ENCODE results near the gene ARRB1. TPM values are rescaled to one million over a fixed set of nuclear protein-coding genes. Genes with fewer than 3 reads are reported as not detected.
A peak's percentile ranks its signal among the peaks of the same experiment; 100 is the strongest.

The ARRB1 gene
- total RNA-seq, 2 experiments from 2014 or later = 24.3 to 29.5 TPM

GRCh38 chr11:75293903-75294302 is 57.6 kb downstream of the ARRB1 start:
- Mint-ChIP-seq H3K9me3 (no peaks in the 10 kb centered on the region), H3K4me3 (no peak overlapping the region), H3K27ac (no peak overlapping the region), H3K27me3 (no peaks in the 10 kb centered on the region), H3K36me3 (ENCODE audit: low read depth) (peaks cover 7% of the 10 kb centered on the region), H3K4me1 (no peaks in the 10 kb centered on the region)
- ChIA-PET POLR2A (no interaction called here), CTCF (interaction anchor here (0.6 to 1.7 kb wide), 2 partner anchors 14 to 95 kb away, joined by 4 to 6 read pairs; no protein-coding TSS in a partner anchor)
- DNase-seq = no peak

GRCh38 chr11:75292943-75293342 is 58.5 kb downstream of the ARRB1 start:
- Mint-ChIP-seq H3K27ac (no peak overlapping the region), H3K36me3 (ENCODE audit: low read depth) (peaks cover 7% of the 10 kb centered on the region)
- CTCF ChIA-PET = interaction anchor here (1.2 to 1.7 kb wide), 2 partner anchors 13 to 47 kb away, joined by 3 to 6 read pairs; no protein-coding TSS in a partner anchor

DNA sequence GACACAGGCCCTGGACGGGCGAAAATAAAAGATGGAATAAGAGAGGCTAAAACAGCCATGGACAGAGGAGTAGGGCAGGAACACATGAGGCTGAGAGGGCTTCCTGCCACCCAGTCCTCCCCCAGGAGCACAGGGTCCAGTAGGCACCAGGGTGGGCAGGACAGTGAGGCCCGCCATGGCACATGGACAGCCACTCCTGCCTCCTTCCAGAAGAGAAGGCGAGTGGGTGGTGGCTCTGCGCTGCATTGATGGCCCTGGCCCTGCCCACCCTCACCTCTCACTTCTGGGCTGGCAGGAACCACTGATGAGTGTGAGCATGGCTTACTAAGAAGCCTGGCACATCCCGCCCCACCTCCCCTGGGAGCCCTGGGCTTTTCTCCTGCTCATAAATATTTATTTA is 59.7 kb downstream of the ARRB1 start:
- Mint-ChIP-seq H3K36me3 (ENCODE audit: low read depth) (peaks cover 7% of the 10 kb centered on the region), H3K9me3 (no peaks in the 10 kb centered on the region), H3K4me3 (no peak overlapping the region), H3K27me3 (no peaks in the 10 kb centered on the region), H3K4me1 (no peaks in the 10 kb centered on the region), H3K27ac (no peak overlapping the region)
- no peak for DNase-seq
- POLR2A ChIA-PET = no interaction called here
- CTCF ChIA-PET = interaction anchor here (1.2 kb wide), 1 partner anchor 48 kb away, joined by 3 read pairs; no protein-coding TSS in a partner anchor

More at GRCh38 chr11:75292943-75293342, 58.5 kb downstream of the ARRB1 start:
- Mint-ChIP-seq H3K4me1 (no peaks in the 10 kb centered on the region), H3K4me3 (no peak overlapping the region), H3K27me3 (no peaks in the 10 kb centered on the region), H3K9me3 (no peaks in the 10 kb centered on the region)
- POLR2A ChIA-PET = no interaction called here
- no peak for DNase-seq

DNA sequence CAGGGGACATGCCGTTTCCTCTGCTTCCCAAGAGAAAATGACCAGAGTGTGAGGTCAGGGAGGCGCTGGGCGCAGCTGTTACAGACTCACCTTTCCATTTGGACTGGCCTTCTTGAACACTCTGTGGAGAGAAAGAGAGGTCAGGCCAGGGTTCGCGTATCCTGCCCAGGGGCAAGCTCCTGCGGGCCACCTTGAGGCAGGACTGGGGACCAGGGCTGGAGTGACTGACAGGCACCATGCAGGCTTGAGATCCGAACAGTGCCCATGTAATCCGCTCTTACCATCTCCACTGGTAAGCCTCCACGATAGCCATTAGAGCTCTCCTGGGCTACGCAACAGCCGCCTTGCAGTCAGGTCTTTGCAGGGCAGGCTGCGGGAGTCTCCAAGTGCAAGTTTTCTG is 61.5 kb downstream of the ARRB1 start:
- H3K4me3 Mint-ChIP-seq = no peak overlapping the region
- POLR2A ChIA-PET = no interaction called here
- no peaks in the 10 kb centered on the region for H3K4me1 Mint-ChIP-seq
- no peaks in the 10 kb centered on the region for H3K27me3 Mint-ChIP-seq
- CTCF ChIA-PET = interaction anchor here (0.8 to 2.6 kb wide), 4 partner anchors 10 to 161 kb away, joined by 3 to 9 read pairs (median 4); no protein-coding TSS in a partner anchor
- H3K9me3 Mint-ChIP-seq = no peaks in the 10 kb centered on the region
- H3K36me3 Mint-ChIP-seq (ENCODE audit: low read depth) = peaks cover 3% of the 10 kb centered on the region
- H3K27ac Mint-ChIP-seq = no peak overlapping the region
- no peak for DNase-seq

- Mint-ChIP-seq H3K27me3 (no peaks in the 10 kb centered on the region), H3K9me3 (no peaks in the 10 kb centered on the region), H3K4me1 (no peaks in the 10 kb centered on the region), H3K27ac (no peak overlapping the region), H3K4me3 (no peak overlapping the region), H3K36me3 (ENCODE audit: low read depth) (peaks cover 3% of the 10 kb centered on the region)
- ChIA-PET CTCF (interaction anchor here (1.3 to 2.6 kb wide), 2 partner anchors 10 to 13 kb away, joined by 3 to 9 read pairs; no protein-coding TSS in a partner anchor), POLR2A (no interaction called here)
- no peak for DNase-seq
These were observed 62.0 kb downstream of the ARRB1 start for GRCh38 chr11:75289511-75289760.

DNA sequence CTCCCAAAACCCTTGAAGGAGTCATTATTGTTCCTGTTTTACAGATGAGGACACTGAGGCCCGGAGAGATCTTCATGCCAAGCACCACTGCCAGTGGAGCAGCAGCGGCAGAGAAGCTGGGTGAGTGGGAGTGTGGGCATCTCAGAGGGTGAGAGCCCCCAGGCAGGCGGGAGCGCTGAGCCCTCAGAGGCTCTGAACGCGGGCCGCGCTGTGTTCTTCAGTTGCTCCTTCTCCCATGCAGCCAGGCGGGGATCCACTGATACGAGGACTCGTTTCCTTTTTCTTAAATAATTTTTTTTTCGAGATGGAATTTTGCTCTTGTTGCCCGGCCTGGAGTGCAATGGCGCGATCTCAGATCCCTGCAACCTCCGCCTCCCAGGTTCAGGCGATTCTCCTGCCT is 63.9 kb downstream of the ARRB1 start:
- Mint-ChIP-seq H3K27me3 (no peaks in the 10 kb centered on the region), H3K4me1 (no peaks in the 10 kb centered on the region), H3K36me3 (ENCODE audit: low read depth) (no peaks in the 10 kb centered on the region), H3K27ac (no peak overlapping the region), H3K4me3 (no peak overlapping the region), H3K9me3 (no peaks in the 10 kb centered on the region)
- ChIA-PET CTCF (interaction anchor here (0.7 to 2.6 kb wide), 4 partner anchors 8 to 238 kb away, joined by 3 to 9 read pairs (median 4); partner anchors contain the start of gene GDPD5), POLR2A (no interaction called here)
- no peak for DNase-seq

DNA sequence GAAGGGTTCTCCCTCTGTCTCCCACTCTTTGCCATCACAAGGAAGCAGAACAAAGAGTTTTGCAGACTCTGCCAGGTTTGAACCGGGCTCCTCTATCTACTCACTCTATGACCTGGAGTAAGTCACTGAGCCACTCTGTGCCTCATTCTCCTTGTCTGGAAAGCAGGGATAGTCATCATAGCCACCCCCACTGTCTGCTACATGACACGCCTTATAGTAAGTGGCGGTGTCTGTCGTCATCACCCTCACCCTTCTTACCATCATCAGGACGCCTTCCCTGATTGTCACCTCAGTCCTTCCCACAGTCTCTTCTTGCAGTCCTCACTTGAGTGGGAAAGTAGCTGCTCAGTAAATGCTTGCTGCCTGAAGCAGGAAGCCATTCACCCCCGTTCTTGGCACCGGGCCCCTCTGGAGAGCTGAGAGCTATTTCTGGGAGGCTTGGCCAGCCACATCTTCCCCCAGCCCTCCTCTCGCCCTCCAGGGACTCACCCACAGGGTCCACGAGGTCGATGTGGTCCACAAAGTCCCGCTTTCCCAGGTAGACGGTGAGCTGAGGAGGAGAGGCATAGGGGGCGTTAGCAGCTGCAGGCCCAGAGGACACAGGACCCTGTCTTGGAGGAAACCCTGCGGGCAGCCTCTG is 64.5 kb downstream of the ARRB1 start:
- Mint-ChIP-seq H3K27ac (peak overlapping the region; percentile 6), H3K9me3 (no peaks in the 10 kb centered on the region), H3K4me1 (no peaks in the 10 kb centered on the region), H3K4me3 (no peak overlapping the region), H3K36me3 (ENCODE audit: low read depth) (no peaks in the 10 kb centered on the region), H3K27me3 (no peaks in the 10 kb centered on the region)
- ChIA-PET CTCF (interaction anchor here (0.7 to 1.4 kb wide), 3 partner anchors 21 to 239 kb away, joined by 3 to 4 read pairs (median 4); partner anchors contain the start of gene GDPD5), POLR2A (no interaction called here)
- no peak for DNase-seq

GRCh38 chr11:75285776-75286360 is 65.6 kb downstream of the ARRB1 start:
- DNase-seq = no peak
- POLR2A ChIA-PET = no interaction called here
- H3K4me3 Mint-ChIP-seq = no peak overlapping the region
- no peak overlapping the region for H3K27ac Mint-ChIP-seq
- H3K4me1 Mint-ChIP-seq = no peaks in the 10 kb centered on the region
- CTCF ChIA-PET = interaction anchor here (1.0 to 1.4 kb wide), 2 partner anchors 11 to 98 kb away, joined by 3 read pairs; no protein-coding TSS in a partner anchor
- H3K27me3 Mint-ChIP-seq = no peaks in the 10 kb centered on the region
- H3K9me3 Mint-ChIP-seq = no peaks in the 10 kb centered on the region
- H3K36me3 Mint-ChIP-seq (ENCODE audit: low read depth) = no peaks in the 10 kb centered on the region

DNA sequence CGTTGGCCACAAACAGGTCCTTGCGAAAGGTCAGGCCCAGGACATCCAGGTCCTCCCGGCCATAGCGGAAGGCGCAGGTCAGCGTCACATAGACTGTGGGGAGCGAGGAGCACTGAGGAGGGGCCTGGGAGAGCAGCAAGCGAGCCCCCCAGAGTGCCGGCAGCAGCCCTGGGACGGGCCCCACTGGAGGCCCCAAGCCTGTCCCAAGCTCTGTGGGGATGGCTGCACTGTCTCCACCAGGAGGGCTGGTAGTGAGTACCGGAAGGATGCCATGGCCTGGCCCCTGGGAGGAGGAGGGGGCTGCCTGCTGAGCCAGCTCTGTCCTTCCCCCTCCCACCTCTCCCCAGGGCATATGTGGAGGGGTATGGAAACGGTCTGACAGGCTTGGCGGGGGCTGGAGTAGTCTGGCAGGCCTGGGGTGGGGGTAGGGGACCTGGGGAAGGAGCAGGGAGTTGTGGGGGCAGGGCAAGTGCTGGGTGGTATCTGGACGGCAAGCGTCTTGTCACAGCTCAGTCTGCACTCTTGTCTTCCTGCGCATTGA is 68.0 kb downstream of the ARRB1 start:
- H3K9me3 Mint-ChIP-seq = no peaks in the 10 kb centered on the region
- no peak overlapping the region for H3K4me3 Mint-ChIP-seq
- no peak for DNase-seq
- peaks cover 7% of the 10 kb centered on the region for H3K36me3 Mint-ChIP-seq (ENCODE audit: low read depth)
- H3K27ac Mint-ChIP-seq = no peak overlapping the region
- CTCF ChIA-PET = interaction anchor here (0.5 kb wide), 1 partner anchor 14 kb away, joined by 3 read pairs; no protein-coding TSS in a partner anchor
- H3K27me3 Mint-ChIP-seq = no peaks in the 10 kb centered on the region
- H3K4me1 Mint-ChIP-seq = peaks cover 10% of the 10 kb centered on the region
- POLR2A ChIA-PET = no interaction called here

DNA sequence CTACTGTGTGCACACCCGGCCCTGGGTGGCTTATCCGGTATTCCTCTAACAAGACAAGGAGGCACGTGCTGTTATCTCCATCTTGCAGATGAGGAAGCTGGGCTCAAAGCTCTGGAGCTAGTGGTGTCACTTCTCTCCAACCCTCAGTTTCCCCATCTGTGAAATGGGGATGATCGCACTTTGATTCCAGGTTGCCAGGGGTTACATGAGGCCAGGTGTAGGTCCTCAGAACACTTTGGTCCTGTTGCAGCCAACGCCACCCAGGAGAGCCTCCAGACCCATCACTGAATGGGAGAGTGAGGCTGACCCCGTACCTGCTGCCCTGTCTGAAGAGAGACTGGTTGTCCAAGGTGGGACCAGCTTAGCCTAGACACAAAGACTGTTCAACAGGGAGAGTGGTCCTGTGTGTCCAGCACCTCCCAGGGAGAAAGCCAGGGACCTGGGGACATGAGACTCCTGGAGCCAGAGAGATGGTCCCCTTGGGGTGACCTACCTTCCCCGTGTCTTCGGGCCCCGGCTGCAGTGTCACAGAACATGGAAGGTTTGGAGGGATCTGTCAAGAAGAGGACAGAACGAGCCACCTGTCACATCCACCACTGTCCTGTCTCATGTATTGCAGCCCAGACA is 69.9 kb downstream of the ARRB1 start:
- CTCF ChIA-PET = interaction anchor here (0.6 to 4.0 kb wide), 4 partner anchors 87 to 116 kb away, joined by 3 to 44 read pairs (median 12); no protein-coding TSS in a partner anchor
- no peak overlapping the region for H3K4me3 Mint-ChIP-seq
- no peaks in the 10 kb centered on the region for H3K27me3 Mint-ChIP-seq
- H3K4me1 Mint-ChIP-seq = peaks cover 23% of the 10 kb centered on the region
- POLR2A ChIA-PET = no interaction called here
- H3K27ac Mint-ChIP-seq = no peak overlapping the region
- no peaks in the 10 kb centered on the region for H3K9me3 Mint-ChIP-seq
- peaks cover 20% of the 10 kb centered on the region for H3K36me3 Mint-ChIP-seq (ENCODE audit: low read depth)
- DNase-seq = no peak

- POLR2A ChIA-PET = no interaction called here
These were observed 70.5 kb downstream of the ARRB1 start for GRCh38 chr11:75280770-75281468.

GRCh38 chr11:75280227-75280701 is 71.2 kb downstream of the ARRB1 start:
- ChIA-PET CTCF (interaction anchor here (0.8 to 4.0 kb wide), 26 partner anchors 9 to 426 kb away, joined by 3 to 44 read pairs (median 4); partner anchors contain the start of genes SPCS2 and XRRA1), POLR2A (interaction anchor here (0.9 kb wide), 1 partner anchor 107 kb away, joined by 3 read pairs; no protein-coding TSS in a partner anchor)
- peaks cover 29% of the 10 kb centered on the region for H3K36me3 Mint-ChIP-seq (ENCODE audit: low read depth)
- no peak overlapping the region for H3K4me3 Mint-ChIP-seq
- peaks cover 36% of the 10 kb centered on the region for H3K4me1 Mint-ChIP-seq
- no peaks in the 10 kb centered on the region for H3K27me3 Mint-ChIP-seq
- H3K27ac Mint-ChIP-seq = peak overlapping the region; percentile 37
- DNase-seq = peak; percentile 80
- H3K9me3 Mint-ChIP-seq = no peaks in the 10 kb centered on the region

More at GRCh38 chr11:75280770-75281468, 70.5 kb downstream of the ARRB1 start:
- CTCF ChIA-PET = interaction anchor here (0.8 to 4.0 kb wide), 21 partner anchors 8 to 332 kb away, joined by 3 to 44 read pairs (median 5); partner anchors contain the start of genes SPCS2 and XRRA1
- H3K4me1 Mint-ChIP-seq = peaks cover 30% of the 10 kb centered on the region
- H3K4me3 Mint-ChIP-seq = no peak overlapping the region
- no peaks in the 10 kb centered on the region for H3K27me3 Mint-ChIP-seq
- H3K36me3 Mint-ChIP-seq (ENCODE audit: low read depth) = peaks cover 26% of the 10 kb centered on the region
- H3K9me3 Mint-ChIP-seq = no peaks in the 10 kb centered on the region
- H3K27ac Mint-ChIP-seq = peak overlapping the region; percentile 14
- no peak for DNase-seq
